ENCODE measurements around the gene TRNT1. TPM values are rescaled to one million over a fixed set of nuclear protein-coding genes. Genes with fewer than 3 reads are reported as not detected.

Gene TRNT1
- total RNA-seq, 1 experiment from 2014 or later: 21.4 TPM

GRCh38 chr3:3191675-3192285, 65.0 kb downstream of the TRNT1 start:
- H3K27me3 ChIP-seq (ENCODE audit: insufficient read depth, low read length): peaks cover 10% of the 10 kb centered on the region; the same call in 1 of the 2 replicates
- no peak for ATAC-seq
- H3K4me2 ChIP-seq (ENCODE audit: low read length): no peak overlapping the region
- H3K4me1 ChIP-seq (ENCODE audit: control insufficient read depth in 1 of 2, insufficient read depth in 2 of 2, low read length in 2 of 2): no peaks in the 10 kb centered on the region
- BruUV-seq (replicated peaks): no TSS peak
- no peaks in the 10 kb centered on the region for H4K20me1 ChIP-seq (ENCODE audit: insufficient read depth)
- TF ChIP-seq JUND (IDR thresholded peaks at IDR 0.05) (no peak), POLR2AphosphoS5 (IDR thresholded peaks at IDR 0.05; ENCODE audit: low read depth, low read length) (no peak), SIN3A (IDR thresholded peaks at IDR 0.05; ENCODE audit: low read depth) (no peak), ELF1 (IDR thresholded peaks at IDR 0.05; ENCODE audit: borderline replicate concordance, low read depth) (no peak), RAD21 (IDR thresholded peaks at IDR 0.05; ENCODE audit: low read depth) (no peak), ZBTB33 (IDR thresholded peaks at IDR 0.05; ENCODE audit: extremely low read depth, insufficient replicate concordance, low read length) (no peak)
- no peak overlapping the region for H3K27ac ChIP-seq (ENCODE audit: low read depth, low read length)
- no peak overlapping the region for H3K9ac ChIP-seq (ENCODE audit: low read length)
- H3K36me3 ChIP-seq (ENCODE audit: control insufficient read depth in 1 of 2, insufficient read depth in 2 of 2, low read length in 2 of 2): no peaks in the 10 kb centered on the region
- H3K9me2 ChIP-seq (ENCODE audit: insufficient read depth): no peaks in the 10 kb centered on the region
- intact Hi-C loops (cut with micrococcal nuclease): no loop called here
- H3K9me3 ChIP-seq (ENCODE audit: control insufficient read depth in 1 of 2, insufficient read depth in 1 of 2, low read depth in 1 of 2, low read length in 2 of 2): no peaks in the 10 kb centered on the region
- H2AFZ ChIP-seq (ENCODE audit: low read depth, low read length, poor library complexity, severe bottlenecking): no peak overlapping the region
- ChIA-PET POLR2A (no interaction called here), CTCF (interaction anchor here (1.2 kb wide), 1 partner anchor 9 kb away, joined by 3 read pairs; no protein-coding TSS in a partner anchor), RAD21 (ENCODE audit: low non-redundant PET in 1 of 2, low total read pairs in 2 of 2, uncharacterized antibody in 2 of 2, unreplicated experiment in 2 of 2) (no interaction called here)
- no peak overlapping the region for H3K4me3 ChIP-seq (replicated peaks in 1 of 2; ENCODE audit: low read depth in 1 of 2, low read length in 2 of 2)
- H3K79me2 ChIP-seq (ENCODE audit: insufficient read depth, low read length): no peaks in the 10 kb centered on the region
- no peak for DNase-seq (ENCODE audit: low read depth, low spot score)

GRCh38 chr3:3192286-3192675, 65.5 kb downstream of the TRNT1 start:
- H3K9me2 ChIP-seq (ENCODE audit: insufficient read depth): no peaks in the 10 kb centered on the region
- H3K4me2 ChIP-seq (ENCODE audit: low read length): no peak overlapping the region
- intact Hi-C loops (cut with micrococcal nuclease): no loop called here
- H3K9ac ChIP-seq (ENCODE audit: low read length): no peak overlapping the region
- TF ChIP-seq FOSL1 (IDR thresholded peaks at IDR 0.05; ENCODE audit: low read depth) (no peak), SRF (IDR thresholded peaks at IDR 0.05; ENCODE audit: low read depth) (no peak), EGR1 (IDR thresholded peaks at IDR 0.05; ENCODE audit: low read depth) (no peak), CTCF (IDR thresholded peaks at IDR 0.05 in 2 of 3, conservative IDR thresholded peaks at IDR 0.05 in 1 of 3; ENCODE audit: borderline replicate concordance in 1 of 3, insufficient read depth in 1 of 3, low read depth in 2 of 3, low read length in 2 of 3) (no peak)
- H3K9me3 ChIP-seq (ENCODE audit: control insufficient read depth in 1 of 2, insufficient read depth in 1 of 2, low read depth in 1 of 2, low read length in 2 of 2): no peaks in the 10 kb centered on the region
- H3K4me3 ChIP-seq (replicated peaks in 1 of 2; ENCODE audit: low read depth in 1 of 2, low read length in 2 of 2): no peak overlapping the region
- BruUV-seq (replicated peaks): no TSS peak
- DNase-seq (ENCODE audit: low read depth, low spot score) (no peak), ATAC-seq (no peak)
- no peak overlapping the region for H2AFZ ChIP-seq (ENCODE audit: low read depth, low read length, poor library complexity, severe bottlenecking)
- H3K36me3 ChIP-seq (ENCODE audit: control insufficient read depth in 1 of 2, insufficient read depth in 2 of 2, low read length in 2 of 2): no peaks in the 10 kb centered on the region
- ChIA-PET RAD21 (ENCODE audit: low non-redundant PET in 1 of 2, low total read pairs in 2 of 2, uncharacterized antibody in 2 of 2, unreplicated experiment in 2 of 2) (no interaction called here), POLR2A (no interaction called here), CTCF (interaction anchor here (1.2 kb wide), 1 partner anchor 9 kb away, joined by 3 read pairs; no protein-coding TSS in a partner anchor)
- no peaks in the 10 kb centered on the region for H3K79me2 ChIP-seq (ENCODE audit: insufficient read depth, low read length)
- no peak overlapping the region for H3K27ac ChIP-seq (ENCODE audit: low read depth, low read length)
- H3K27me3 ChIP-seq (ENCODE audit: insufficient read depth, low read length): peaks cover 10% of the 10 kb centered on the region; the same call in 1 of the 2 replicates
- H4K20me1 ChIP-seq (ENCODE audit: insufficient read depth): no peaks in the 10 kb centered on the region
- no peaks in the 10 kb centered on the region for H3K4me1 ChIP-seq (ENCODE audit: control insufficient read depth in 1 of 2, insufficient read depth in 2 of 2, low read length in 2 of 2)
